H9 (cell line): ENCODE measurements around the gene OSBPL10. TPM values are rescaled to one million over a fixed set of nuclear protein-coding genes. Genes with fewer than 3 reads are reported as not detected.

Source experiments
- DNase-seq: peaks from one replicate; pipeline ENCODE4 v3.0.0-alpha.2; 2017
- H2AFZ ChIP-seq: one replicate; pipeline ENCODE4 v1.6.1; 2013; ENCODE audit warnings: mild to moderate bottlenecking, low read length, control low read depth, moderate library complexity
- H2AK5ac ChIP-seq: 2 replicates; pipeline ENCODE4 v1.6.1; 2013; ENCODE audit warnings: low read length, control low read depth, mixed read lengths; ENCODE audit not compliant: insufficient read length
- H2BK120ac ChIP-seq: one replicate; pipeline ENCODE4 v1.6.1; 2013; ENCODE audit warnings: low read depth, mild to moderate bottlenecking, low read length, control low read depth, inconsistent platforms; ENCODE audit not compliant: poor library complexity, severe bottlenecking
- H2BK12ac ChIP-seq: 2 replicates; pipeline ENCODE4 v1.6.1; 2013; ENCODE audit warnings: low read length, control low read depth, mixed read lengths, low read depth; ENCODE audit not compliant: insufficient read length
- H2BK15ac ChIP-seq: 2 replicates; pipeline ENCODE4 v1.6.1; 2013; ENCODE audit warnings: low read depth, low read length, control low read depth
- H2BK20ac ChIP-seq: one replicate; pipeline ENCODE4 v1.6.1; 2013; ENCODE audit warnings: low read depth, mild to moderate bottlenecking, low read length, control low read depth, inconsistent platforms; ENCODE audit not compliant: poor library complexity, severe bottlenecking
- H2BK5ac ChIP-seq: 2 replicates; pipeline ENCODE4 v1.6.1; 2013; ENCODE audit warnings: low read length, control low read depth, mixed read lengths; ENCODE audit not compliant: insufficient read length
- H3K14ac ChIP-seq: 2 replicates; pipeline ENCODE4 v1.6.1; 2013; ENCODE audit warnings: low read length, control low read depth; ENCODE audit not compliant: insufficient read depth
- H3K18ac ChIP-seq: 2 replicates; pipeline ENCODE4 v1.6.1; 2013; ENCODE audit warnings: low read depth, mild to moderate bottlenecking, mixed read lengths, low read length, control low read depth; ENCODE audit not compliant: insufficient read length
- H3K23ac ChIP-seq: 2 replicates; pipeline ENCODE4 v1.6.1; 2013; ENCODE audit warnings: low read length, control low read depth, mixed read lengths, low read depth; ENCODE audit not compliant: insufficient read length
- H3K23me2 ChIP-seq: 2 replicates; pipeline ENCODE4 v1.6.1; 2013; ENCODE audit warnings: low read depth, mild to moderate bottlenecking, mixed read lengths, low read length, control low read depth; ENCODE audit not compliant: insufficient read length, poor library complexity, severe bottlenecking
- H3K27ac ChIP-seq: 2 replicates; pipeline ENCODE4 v1.5.1; 2013; ENCODE audit warnings: low read length, control low read depth, mixed read lengths, low read depth; ENCODE audit not compliant: insufficient read length
- H3K27me3 ChIP-seq: 2 replicates; pipeline ENCODE4 v1.6.1; 2013; ENCODE audit warnings: low read length, control low read depth, inconsistent platforms; ENCODE audit not compliant: insufficient read depth
- H3K4ac ChIP-seq: 2 replicates; pipeline ENCODE4 v1.6.1; 2013; ENCODE audit warnings: low read depth, mild to moderate bottlenecking, control low read depth, inconsistent platforms, low read length, moderate library complexity
- H3K4me1 ChIP-seq: 2 replicates; pipeline ENCODE4 v1.6.1; 2013; ENCODE audit warnings: low read length, control low read depth, inconsistent platforms; ENCODE audit not compliant: insufficient read depth
- H3K4me2 ChIP-seq: 2 replicates; pipeline ENCODE4 v1.6.1; 2013; ENCODE audit warnings: low read length, control low read depth, mixed read lengths; ENCODE audit not compliant: insufficient read length, insufficient read depth
- H3K56ac ChIP-seq: 2 replicates; pipeline ENCODE4 v1.6.1; 2013; ENCODE audit warnings: low read depth, mild to moderate bottlenecking, mixed read lengths, low read length, control low read depth; ENCODE audit not compliant: insufficient read length
- H3K79me1 ChIP-seq: 2 replicates; pipeline ENCODE4 v1.6.1; 2013; ENCODE audit warnings: low read depth, mild to moderate bottlenecking, moderate library complexity, low read length, control low read depth, inconsistent platforms; ENCODE audit not compliant: insufficient read depth, poor library complexity, severe bottlenecking
- H3K79me2 ChIP-seq: 2 replicates; pipeline ENCODE4 v1.6.1; 2013; ENCODE audit warnings: low read length, control low read depth, inconsistent platforms; ENCODE audit not compliant: insufficient read depth
- H3K9ac ChIP-seq: 2 replicates; pipeline ENCODE4 v1.6.1; 2013; ENCODE audit warnings: low read length, control low read depth, mixed read lengths; ENCODE audit not compliant: insufficient read length; ENCODE audit errors: extremely low read depth
- H3K9me3 ChIP-seq: one replicate; pipeline ENCODE4 v1.6.1; 2013; ENCODE audit warnings: low read depth, low read length, inconsistent platforms; ENCODE audit not compliant: control insufficient read depth
- H3T11ph ChIP-seq: one replicate; pipeline ENCODE4 v1.6.1; 2013; ENCODE audit warnings: mild to moderate bottlenecking, low read length, control low read depth, inconsistent platforms
- H4K20me1 ChIP-seq: one replicate; pipeline ENCODE4 v1.6.1; 2013; ENCODE audit not compliant: control insufficient read depth, insufficient read length, insufficient read depth
- H4K5ac ChIP-seq: 2 replicates; pipeline ENCODE4 v1.6.1; 2013; ENCODE audit warnings: low read depth, mild to moderate bottlenecking, mixed read lengths, low read length, control low read depth; ENCODE audit not compliant: insufficient read length
- H4K8ac ChIP-seq: replicated peaks from 2 replicates; pipeline ENCODE4 v1.6.1; 2013; ENCODE audit warnings: low read length, control low read depth, mixed read lengths, low read depth; ENCODE audit not compliant: insufficient read length
- H4K91ac ChIP-seq: 2 replicates; pipeline ENCODE4 v1.6.1; 2013; ENCODE audit warnings: low read depth, mild to moderate bottlenecking, moderate library complexity, mixed read lengths, low read length, control low read depth; ENCODE audit not compliant: insufficient read length
- H3K27ac Mint-ChIP-seq, 3 experiments: 2 replicates in 2 of 3; 3 replicates in 1 of 3; pipeline ENCODE4 v1.8.0; 2020 to 2021; ENCODE audit warnings: mixed read lengths in 3 of 3, mild to moderate bottlenecking in 1 of 3, moderate library complexity in 1 of 3
- H3K27me3 Mint-ChIP-seq: 2 replicates; pipeline ENCODE4 v1.8.0; 2021; ENCODE audit warnings: low read depth, mild to moderate bottlenecking, moderate library complexity, mixed read lengths
- H3K36me3 Mint-ChIP-seq, 3 experiments: 2 replicates in 2 of 3; 3 replicates in 1 of 3; pipeline ENCODE4 v1.8.0; 2020 to 2021; ENCODE audit warnings: low read depth in 3 of 3, mixed read lengths in 3 of 3; ENCODE audit not compliant: insufficient read depth in 1 of 3
- H3K4me1 Mint-ChIP-seq, 2 experiments: 2 replicates each; pipeline ENCODE4 v1.8.0; 2020; ENCODE audit warnings: mixed read lengths in 2 of 2
- H3K4me3 Mint-ChIP-seq, 2 experiments: 2 replicates in 1 of 2; 3 replicates in 1 of 2; pipeline ENCODE4 v1.8.0; 2020 to 2021; ENCODE audit warnings: mild to moderate bottlenecking in 2 of 2, mixed read lengths in 2 of 2, moderate library complexity in 1 of 2
- H3K9me3 Mint-ChIP-seq, 2 experiments: 2 replicates in 1 of 2; 3 replicates in 1 of 2; pipeline ENCODE4 v1.8.0; 2020; ENCODE audit warnings: mild to moderate bottlenecking in 2 of 2, mixed read lengths in 2 of 2, moderate library complexity in 1 of 2
- CTCF ChIP-seq: fragments of 200-600 bp; sonication (generic); conservative IDR thresholded peaks from 3 replicates; pipeline ENCODE4 v1.8.0; 2021; ENCODE audit warnings: antibody characterized with exemption, mild to moderate bottlenecking
- WGBS: extraction: QIAGEN DNeasy Blood & Tissue Kit; methylation state at CpG from one replicate; pipeline ENCODE4 v1.1.7; 2013; ENCODE audit warnings: missing lambda C conversion rate, low lambda C conversion rate, mixed read lengths; ENCODE audit not compliant: insufficient read length; ENCODE audit errors: extremely low coverage; 5-methylcytosine and 5-hydroxymethylcytosine counted together
- total RNA-seq: library from RNA; stranded (reverse); gene quantifications from 2 replicates; pipeline ENCODE4 v1.2.1, GENCODE V29; 2021

The OSBPL10 gene
- total RNA-seq, 1 experiment from 2014 or later, result 42.7 TPM

GRCh38 chr3:31985831-31986230 lies 4.8 kb upstream of the OSBPL10 start:
- peaks cover 10% of the 10 kb centered on the region for H3K27me3 Mint-ChIP-seq
- Histone ChIP-seq H3K18ac (no peak overlapping the region), H3K27ac (no peak overlapping the region), H3K23ac (no peak overlapping the region), H2BK12ac (no peak overlapping the region), H3K4me2 (no peak overlapping the region), H3K79me2 (no peaks in the 10 kb centered on the region), H4K5ac (no peak overlapping the region), H2BK15ac (no peak overlapping the region), H3K27me3 (0 out of 2 replicates have a peak, but pooled peaks cover 1% of the 10 kb centered on the region), H3K4ac (no peak overlapping the region), H3K56ac (no peak overlapping the region), H2AFZ (no peak overlapping the region), H3K4me1 (no peaks in the 10 kb centered on the region), H3K9me3 (peaks cover 20% of the 10 kb centered on the region), H2BK5ac (no peak overlapping the region), H3K9ac (no peak overlapping the region), H2BK120ac (no peak overlapping the region), H3T11ph (no peak overlapping the region), H4K8ac (no peak overlapping the region), H4K20me1 (no peaks in the 10 kb centered on the region), H3K79me1 (no peaks in the 10 kb centered on the region), H4K91ac (no peak overlapping the region), H2AK5ac (no peak overlapping the region), H2BK20ac (no peak overlapping the region), H3K23me2 (peaks cover 8% of the 10 kb centered on the region), H3K14ac (no peak overlapping the region)
- peaks cover 7 to 12% of the 10 kb centered on the region in 2 experiments for H3K4me1 Mint-ChIP-seq
- WGBS, result no CpG with 5 or more reads among the region's 2 CpGs
- H3K4me3 Mint-ChIP-seq, result no peak overlapping the region
- peaks cover 0 to under 1% of the 10 kb centered on the region in 2 experiments; a peak in 2 of 5 replicates for H3K9me3 Mint-ChIP-seq
- DNase-seq, result no peak
- TF ChIP-seq CTCF, result no peak
- peaks cover 0 to 6% (median 1%) of the 10 kb centered on the region in 3 experiments; a peak in 5 of 7 replicates for H3K36me3 Mint-ChIP-seq
- no peak overlapping the region for H3K27ac Mint-ChIP-seq
